GM10248 (cell line): ENCODE results near the gene SLC44A3.
"Not testable (repeated sequence)": the region's sequence is repeated elsewhere in the genome, so short reads cannot be mapped to it uniquely, and the experiment has no call there.

ENCODE experiments used
- CTCF ChIA-PET: fragments of 300-600 bp; sonication (Branson Sonifier 250); formaldehyde crosslinking; extraction: SDS; loops from one replicate; lab custom pipeline; 2021; ENCODE audit warnings: antibody characterized with exemption; lab: Yijun Ruan, JAX
- POLR2A ChIA-PET: fragments of 350-650 bp; sonication (Branson Sonifier 250); formaldehyde crosslinking; extraction: SDS; loops from one replicate; lab custom pipeline; 2020; ENCODE audit warnings: antibody characterized with exemption; lab: Yijun Ruan, JAX
- DNase-seq: peaks from one replicate; pipeline ENCODE4 v3.0.0; 2012; ENCODE audit errors: extremely low spot score
- TF ChIP-seq, protein P1 (sequence below): IDR thresholded peaks from 2 replicates; pipeline ENCODE4 v1.5.1; 2012; ENCODE audit warnings: mild to moderate bottlenecking, low read depth; ENCODE audit errors: extremely low read depth, missing control alignments, control extremely low read depth

SLC44A3 gene

DNA sequence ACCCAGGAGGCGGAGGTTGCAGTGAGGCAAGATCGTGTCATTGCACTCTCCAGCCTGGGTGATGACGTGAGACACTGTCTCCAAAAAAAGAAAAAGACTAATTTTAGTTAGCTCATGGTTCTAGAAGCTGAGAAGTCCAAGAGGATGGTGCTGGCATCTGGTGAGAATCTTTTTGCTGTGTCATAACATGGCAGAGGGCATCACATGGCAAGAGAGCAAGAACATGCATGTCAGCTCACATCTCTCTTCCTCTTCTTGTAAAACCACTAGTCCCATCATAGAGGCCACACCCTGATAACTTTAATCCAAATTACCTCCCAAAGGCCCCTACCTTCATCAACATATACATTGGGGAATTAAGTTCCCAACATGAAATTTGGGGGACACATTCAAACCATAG lies 120.6 kb downstream of the SLC44A3 start:
- ChIA-PET POLR2A (no interaction called here), CTCF (no interaction called here)
- TF ChIP-seq, protein P1, sequence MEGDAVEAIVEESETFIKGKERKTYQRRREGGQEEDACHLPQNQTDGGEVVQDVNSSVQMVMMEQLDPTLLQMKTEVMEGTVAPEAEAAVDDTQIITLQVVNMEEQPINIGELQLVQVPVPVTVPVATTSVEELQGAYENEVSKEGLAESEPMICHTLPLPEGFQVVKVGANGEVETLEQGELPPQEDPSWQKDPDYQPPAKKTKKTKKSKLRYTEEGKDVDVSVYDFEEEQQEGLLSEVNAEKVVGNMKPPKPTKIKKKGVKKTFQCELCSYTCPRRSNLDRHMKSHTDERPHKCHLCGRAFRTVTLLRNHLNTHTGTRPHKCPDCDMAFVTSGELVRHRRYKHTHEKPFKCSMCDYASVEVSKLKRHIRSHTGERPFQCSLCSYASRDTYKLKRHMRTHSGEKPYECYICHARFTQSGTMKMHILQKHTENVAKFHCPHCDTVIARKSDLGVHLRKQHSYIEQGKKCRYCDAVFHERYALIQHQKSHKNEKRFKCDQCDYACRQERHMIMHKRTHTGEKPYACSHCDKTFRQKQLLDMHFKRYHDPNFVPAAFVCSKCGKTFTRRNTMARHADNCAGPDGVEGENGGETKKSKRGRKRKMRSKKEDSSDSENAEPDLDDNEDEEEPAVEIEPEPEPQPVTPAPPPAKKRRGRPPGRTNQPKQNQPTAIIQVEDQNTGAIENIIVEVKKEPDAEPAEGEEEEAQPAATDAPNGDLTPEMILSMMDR: no peak
- no peak for DNase-seq

DNA sequence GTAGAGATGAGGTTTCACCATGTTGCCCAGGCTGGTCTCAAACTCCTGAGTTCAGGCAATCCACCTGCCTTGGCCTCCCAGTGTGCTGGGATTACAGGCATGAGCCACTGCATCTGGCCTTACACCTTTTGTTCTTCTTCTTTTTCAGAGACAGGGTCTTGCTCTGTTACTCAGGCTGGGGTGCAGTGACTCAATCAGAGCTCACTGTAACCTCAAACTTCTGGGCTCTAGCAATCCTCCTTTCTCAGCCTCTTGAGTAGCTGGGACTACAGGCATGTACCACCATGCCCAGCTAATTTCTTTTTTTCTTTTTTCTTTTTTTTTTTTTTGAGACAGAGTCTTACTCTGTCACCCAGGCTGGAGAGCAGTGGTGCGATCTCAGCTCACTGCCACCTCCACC lies 121.3 kb downstream of the SLC44A3 start:
- DNase-seq, CTCF ChIA-PET, POLR2A ChIA-PET: not testable (repeated sequence)

DNA sequence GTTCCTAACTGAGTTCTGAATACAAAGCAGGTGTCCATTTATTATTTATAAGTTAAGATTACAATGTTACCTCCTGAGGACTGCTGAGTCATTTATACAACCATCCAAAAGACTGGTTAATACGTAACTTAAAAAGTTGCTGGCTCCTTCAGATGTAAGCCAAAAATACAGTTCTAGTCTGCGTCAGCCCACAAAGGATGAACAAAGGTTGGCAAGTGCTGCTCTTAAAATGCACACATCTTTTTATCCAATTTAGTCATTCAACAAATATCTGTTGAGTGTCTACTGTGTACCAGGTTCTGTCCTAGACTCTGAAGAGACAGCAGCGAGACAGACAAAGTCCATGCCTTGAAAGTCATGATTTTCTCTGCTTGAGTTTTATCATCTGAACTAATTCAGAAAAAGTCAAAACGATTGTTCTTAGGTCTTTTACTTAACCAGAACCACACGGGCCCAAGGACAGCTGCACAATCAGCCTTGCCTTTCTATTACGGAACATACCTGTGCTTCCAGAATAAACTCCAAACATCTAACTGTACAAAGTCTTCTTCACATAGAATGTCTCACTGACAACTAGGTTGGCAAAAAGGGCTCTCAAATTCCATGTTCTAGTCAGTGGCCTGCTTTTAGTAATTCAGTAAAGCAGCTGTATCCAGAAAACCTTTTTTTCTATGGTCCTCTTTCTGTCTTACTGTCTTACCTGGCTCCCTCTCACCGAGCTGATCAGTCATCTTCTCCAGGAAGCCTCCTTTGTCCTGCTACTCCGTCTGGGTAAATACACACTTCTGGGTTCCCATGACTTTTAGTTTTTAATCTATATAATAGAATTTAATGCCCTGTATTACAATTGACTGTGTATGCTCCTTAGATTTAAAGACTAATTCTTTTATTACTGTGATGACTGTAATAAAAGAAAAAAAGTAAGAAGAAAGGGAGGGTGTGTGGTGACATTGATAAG lies 122.3 kb downstream of the SLC44A3 start:
- ChIA-PET POLR2A (no interaction called here), CTCF (interaction anchor here (1.2 kb wide), 1 partner anchor 25 kb away, joined by 3 read pairs; no protein-coding TSS in a partner anchor)
- no peak for DNase-seq
- TF ChIP-seq, protein P1: no peak
